WTC11 (cell line): ENCODE results near the gene UBA1. TPM values are rescaled to one million over a fixed set of nuclear protein-coding genes. Genes with fewer than 3 reads are reported as not detected.

Source experiments
- ATAC-seq: fragments of 200-7000 bp; cut with Tn5 transposase; 2 replicates; pipeline ENCODE4 v1.10.0; 2021; ENCODE audit warnings: mild to moderate bottlenecking, moderate library complexity
- CTCF ChIA-PET: fragments of 300-600 bp; sonication (Branson Sonifier 250); formaldehyde crosslinking; loops from one replicate; lab custom pipeline; 2021; ENCODE audit warnings: antibody characterized with exemption; lab: Charles Lee
- POLR2A ChIA-PET: fragments of 350-600 bp; sonication (Branson Sonifier 250); formaldehyde crosslinking; loops from one replicate; lab custom pipeline; 2021; ENCODE audit warnings: antibody characterized with exemption; lab: Charles Lee
- DNase-seq: peaks from one replicate; pipeline ENCODE4 v3.0.0; 2021; ENCODE audit warnings: low spot score
- H3K27ac Mint-ChIP-seq: 2 replicates; pipeline ENCODE4 v1.8.0; 2021; ENCODE audit warnings: mixed read lengths
- H3K27me3 Mint-ChIP-seq: 2 replicates; pipeline ENCODE4 v1.8.0; 2021; ENCODE audit warnings: low read depth, mild to moderate bottlenecking, moderate library complexity, mixed read lengths
- H3K36me3 Mint-ChIP-seq: 2 replicates; pipeline ENCODE4 v1.8.0; 2021; ENCODE audit warnings: mixed read lengths
- H3K4me1 Mint-ChIP-seq: 2 replicates; pipeline ENCODE4 v1.8.0; 2022; ENCODE audit warnings: mixed read lengths
- H3K4me3 Mint-ChIP-seq: 2 replicates; pipeline ENCODE4 v1.8.0; 2021; ENCODE audit warnings: mild to moderate bottlenecking, moderate library complexity, mixed read lengths
- H3K9me3 Mint-ChIP-seq: 2 replicates; pipeline ENCODE4 v1.8.0; 2021; ENCODE audit warnings: mixed read lengths
- CDX4 ChIP-seq: fragments of 250-450 bp; sonication (Bioruptor Pico); IDR thresholded peaks from 2 replicates; pipeline ENCODE4 v1.9.0; 2021; ENCODE audit warnings: moderate library complexity, mild to moderate bottlenecking, inconsistent platforms, borderline replicate concordance
- CREM ChIP-seq: sonication (generic); formaldehyde crosslinking; IDR thresholded peaks from 2 replicates; pipeline ENCODE4 v1.8.1; 2022; ENCODE audit warnings: mild to moderate bottlenecking, missing genetic modification reagents, moderate library complexity
- E2F1 ChIP-seq: sonication (generic); formaldehyde crosslinking; IDR thresholded peaks from 2 replicates; pipeline ENCODE4 v1.8.0; 2022; ENCODE audit warnings: mild to moderate bottlenecking, missing genetic modification reagents
- E2F5 ChIP-seq: sonication (generic); formaldehyde crosslinking; IDR thresholded peaks from 2 replicates; pipeline ENCODE4 v1.8.1; 2022; ENCODE audit warnings: mild to moderate bottlenecking, moderate library complexity, missing genetic modification reagents
- EMX1 ChIP-seq: fragments of 250-450 bp; sonication (Bioruptor Pico); IDR thresholded peaks from 2 replicates; pipeline ENCODE4 v1.8.0; 2021; ENCODE audit warnings: mild to moderate bottlenecking
- FOXP1 ChIP-seq: sonication (generic); formaldehyde crosslinking; IDR thresholded peaks from 2 replicates; pipeline ENCODE4 v1.8.0; 2022; ENCODE audit warnings: missing genetic modification reagents, mild to moderate bottlenecking, moderate library complexity, borderline replicate concordance
- JAZF1 ChIP-seq: fragments of 250-450 bp; sonication (Bioruptor Pico); IDR thresholded peaks from 2 replicates; pipeline ENCODE4 v1.9.0; 2021; ENCODE audit warnings: moderate library complexity, mild to moderate bottlenecking, inconsistent platforms
- MXD4 ChIP-seq: fragments of 250-450 bp; sonication (Bioruptor Pico); IDR thresholded peaks from 2 replicates; pipeline ENCODE4 v1.8.0; 2021; ENCODE audit warnings: mild to moderate bottlenecking, moderate library complexity, borderline replicate concordance
- MYBL2 ChIP-seq: sonication (generic); formaldehyde crosslinking; IDR thresholded peaks from 2 replicates; pipeline ENCODE4 v1.8.1; 2023; ENCODE audit warnings: mild to moderate bottlenecking, moderate library complexity, missing genetic modification reagents
- PRDM15 ChIP-seq: sonication (generic); formaldehyde crosslinking; IDR thresholded peaks from 2 replicates; pipeline ENCODE4 v1.8.0; 2022; ENCODE audit warnings: missing genetic modification reagents
- RELA ChIP-seq: sonication (generic); formaldehyde crosslinking; IDR thresholded peaks from 2 replicates; pipeline ENCODE4 v1.8.1; 2022; ENCODE audit warnings: missing genetic modification reagents, mild to moderate bottlenecking, borderline replicate concordance
- RORB ChIP-seq: fragments of 250-450 bp; sonication (Bioruptor Pico); IDR thresholded peaks from 2 replicates; pipeline ENCODE4 v1.9.0; 2021; ENCODE audit warnings: mild to moderate bottlenecking
- SMAD4 ChIP-seq: sonication (generic); formaldehyde crosslinking; IDR thresholded peaks from 2 replicates; pipeline ENCODE4 v1.8.0; 2022; ENCODE audit warnings: mild to moderate bottlenecking, missing genetic modification reagents
- SP1 ChIP-seq: sonication (generic); formaldehyde crosslinking; conservative IDR thresholded peaks from 2 replicates; pipeline ENCODE4 v1.8.1; 2022; ENCODE audit warnings: missing genetic modification reagents
- ZBTB21 ChIP-seq: sonication (generic); formaldehyde crosslinking; IDR thresholded peaks from 2 replicates; pipeline ENCODE4 v1.8.1; 2023; ENCODE audit warnings: mild to moderate bottlenecking, missing genetic modification reagents, borderline replicate concordance
- ZMAT4 ChIP-seq: fragments of 250-450 bp; sonication (Bioruptor Pico); IDR thresholded peaks from 2 replicates; pipeline ENCODE4 v1.9.0; 2021; ENCODE audit warnings: mild to moderate bottlenecking
- ZNF232 ChIP-seq: sonication (generic); formaldehyde crosslinking; IDR thresholded peaks from 2 replicates; pipeline ENCODE4 v1.8.0; 2022; ENCODE audit warnings: mild to moderate bottlenecking, missing genetic modification reagents
- ZNF425 ChIP-seq: fragments of 250-450 bp; sonication (Bioruptor Pico); conservative IDR thresholded peaks from 2 replicates; pipeline ENCODE4 v1.9.0; 2021; ENCODE audit warnings: mild to moderate bottlenecking
- ZSCAN18 ChIP-seq: fragments of 250-450 bp; sonication (Bioruptor Pico); IDR thresholded peaks from 2 replicates; pipeline ENCODE4 v2.1.2; 2022; ENCODE audit warnings: mild to moderate bottlenecking, moderate library complexity
- total RNA-seq: library from RNA; stranded (reverse); gene quantifications from 3 replicates; pipeline ENCODE4 v1.2.3, GENCODE V29; 2021

UBA1 gene
- total RNA-seq, 1 experiment from 2014 or later = 379 TPM

GRCh38 chrX:47232803-47233332 lies 39.2 kb downstream of the UBA1 start, which contains the start of gene USP11 (continued):
- TF ChIP-seq E2F5 (CRISPR knock-in tag) (no peak), SMAD4 (CRISPR knock-in tag) (no peak), CDX4 (no peak), MYBL2 (no peak)

- TF ChIP-seq ZNF232 (no peak), ZNF425 (CRISPR knock-in tag) (no peak), FOXP1 (peak; percentile 6; the same call in 1 of the 2 replicates), CREM (CRISPR knock-in tag) (peak; percentile 45; the same call in 1 of the 2 replicates), E2F1 (no peak), JAZF1 (CRISPR knock-in tag) (no peak), SP1 (CRISPR knock-in tag) (peak; percentile 28; the same call in 1 of the 2 replicates), ZBTB21 (CRISPR knock-in tag) (peak; percentile 98)
- TF ChIP-seq, all 79 proteins: peak for 4
- Mint-ChIP-seq H3K27ac (peak overlapping the region; percentile 100), H3K36me3 (peaks cover 7% of the 10 kb centered on the region), H3K4me1 (peaks cover 10% of the 10 kb centered on the region), H3K27me3 (no peaks in the 10 kb centered on the region), H3K4me3 (peak overlapping the region; percentile 93), H3K9me3 (no peaks in the 10 kb centered on the region)
- ChIA-PET CTCF (interaction anchor here (1.1 to 2.4 kb wide), 4 partner anchors 79 to 290 kb away, joined by 4 to 6 read pairs (median 6); no protein-coding TSS in a partner anchor), POLR2A (interaction anchor here (0.6 to 2.4 kb wide), 9 partner anchors 11 to 348 kb away, joined by 3 to 19 read pairs (median 4); partner anchors contain the start of genes CDK16 and RBM10)
- peak; percentile 89 for ATAC-seq
- peak; percentile 87 for DNase-seq
These were observed 39.9 kb downstream of the UBA1 start for GRCh38 chrX:47233333-47234113.

GRCh38 chrX:47234583-47234982 lies 41.0 kb downstream of the UBA1 start:
- ATAC-seq = no peak
- ChIA-PET CTCF (no interaction called here), POLR2A (no interaction called here)
- peak overlapping the region; percentile 93 for H3K27ac Mint-ChIP-seq
- no peaks in the 10 kb centered on the region for H3K27me3 Mint-ChIP-seq
- peak overlapping the region; percentile 93 for H3K4me3 Mint-ChIP-seq
- no peaks in the 10 kb centered on the region for H3K9me3 Mint-ChIP-seq
- DNase-seq = no peak
- peaks cover 4% of the 10 kb centered on the region for H3K36me3 Mint-ChIP-seq
- peaks cover 10% of the 10 kb centered on the region for H3K4me1 Mint-ChIP-seq
- TF ChIP-seq ZMAT4 (CRISPR knock-in tag) (no peak), MXD4 (no peak), RELA (no peak), RORB (CRISPR knock-in tag) (no peak), ZSCAN18 (CRISPR knock-in tag) (no peak), EMX1 (no peak), SP1 (CRISPR knock-in tag) (no peak), FOXP1 (no peak), E2F1 (no peak), PRDM15 (CRISPR knock-in tag) (no peak)
